Heart left ventricle (tissue), 13 donors: ENCODE data around the gene CCL5.

ENCODE experiments used
- CTCF ChIP-seq, 12 donors: fragments of 200-600 bp; sonication (generic) in 4 of 12; IDR thresholded peaks; one replicate each; pipeline versions ENCODE4 v1.5.0 to v1.8.0; 2018 to 2022; ENCODE audit warnings: antibody characterized with exemption in 12 of 12, mild to moderate bottlenecking in 5 of 12
- POLR2A ChIP-seq, 2 donors: fragments of 450-650 bp; IDR thresholded peaks; one replicate each; pipeline ENCODE4 v1.6.1; 2017; ENCODE audit warnings: antibody characterized with exemption in 2 of 2, mild to moderate bottlenecking in 2 of 2, moderate library complexity in 2 of 2
- donor health status: ischemic (EF 13 %, LVEDD 7.1; RV severe dilation, severe dysfunction).
- donor health status: DM: no; HTN: yes; CAD: no.
- donor health status: DM: no; HTN: no; CAD: no.
- donor health status: ischemic (EF 25% LVEDD 6.9; RV normal size, moderate dysfunction).
- donor health status: ischemic (EF 25% LVEDD 5.7; RV mildly dilated, moderate dysfunction).
- donor health status: ischemic (EF 35%, LVEDD 5.7; RV mildly dilated, moderate dysfunction).
- donor health status: nonischemic (EF 11% LVEDD 7.7; RV severe dilation, severe dysfunction).
- donor health status: DM: yes; HTN: yes; CAD: no.
- donor health status: PGD.
- donor health status: ischemic (EF 29% LVEDD 5.4; RV normal size, mild dysfunction).
- donor health status: nonischemic (EF 23%, LVEDD 6.1; RV moderate dilation, normal function).

GRCh38 chr17:35906926-35907637 is 26.9 kb upstream of the CCL5 start:
- TF ChIP-seq POLR2A (IDR thresholded peaks at IDR 0.05) = no peak
- no peak for TF ChIP-seq CTCF (IDR thresholded peaks at IDR 0.05)
